NCI-H146 treated with DMSO at 0.1 percent for 48 hours (cell line): ENCODE measurements around the gene AMZ1.

ENCODE experiments used
- DNase-seq: peaks from one replicate; lab custom pipeline; 2025; ENCODE audit not compliant: unreplicated experiment; lab: John Stamatoyannopoulos, UW

The AMZ1 gene

DNA sequence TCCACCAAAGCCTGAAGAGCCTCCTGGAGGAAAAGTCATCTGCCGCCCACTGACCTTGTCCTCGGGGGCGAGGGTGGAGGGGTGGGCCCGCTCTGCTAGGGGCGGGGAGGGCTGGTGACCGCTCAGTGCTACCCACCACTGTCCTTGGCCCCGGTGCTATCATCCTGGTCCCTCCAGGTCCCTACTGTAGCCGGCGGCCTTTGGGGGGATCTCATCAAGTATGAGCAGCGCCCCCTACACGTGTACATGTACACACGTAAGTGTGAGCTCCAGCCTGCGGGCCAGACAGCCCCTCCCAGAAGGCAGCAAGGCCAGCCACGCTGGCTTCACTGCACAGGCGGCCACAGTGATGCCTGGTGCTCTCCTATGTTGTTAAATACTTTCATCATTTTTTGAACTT, 36.7 kb upstream of the AMZ1 start:
- DNase-seq = no peak

DNA sequence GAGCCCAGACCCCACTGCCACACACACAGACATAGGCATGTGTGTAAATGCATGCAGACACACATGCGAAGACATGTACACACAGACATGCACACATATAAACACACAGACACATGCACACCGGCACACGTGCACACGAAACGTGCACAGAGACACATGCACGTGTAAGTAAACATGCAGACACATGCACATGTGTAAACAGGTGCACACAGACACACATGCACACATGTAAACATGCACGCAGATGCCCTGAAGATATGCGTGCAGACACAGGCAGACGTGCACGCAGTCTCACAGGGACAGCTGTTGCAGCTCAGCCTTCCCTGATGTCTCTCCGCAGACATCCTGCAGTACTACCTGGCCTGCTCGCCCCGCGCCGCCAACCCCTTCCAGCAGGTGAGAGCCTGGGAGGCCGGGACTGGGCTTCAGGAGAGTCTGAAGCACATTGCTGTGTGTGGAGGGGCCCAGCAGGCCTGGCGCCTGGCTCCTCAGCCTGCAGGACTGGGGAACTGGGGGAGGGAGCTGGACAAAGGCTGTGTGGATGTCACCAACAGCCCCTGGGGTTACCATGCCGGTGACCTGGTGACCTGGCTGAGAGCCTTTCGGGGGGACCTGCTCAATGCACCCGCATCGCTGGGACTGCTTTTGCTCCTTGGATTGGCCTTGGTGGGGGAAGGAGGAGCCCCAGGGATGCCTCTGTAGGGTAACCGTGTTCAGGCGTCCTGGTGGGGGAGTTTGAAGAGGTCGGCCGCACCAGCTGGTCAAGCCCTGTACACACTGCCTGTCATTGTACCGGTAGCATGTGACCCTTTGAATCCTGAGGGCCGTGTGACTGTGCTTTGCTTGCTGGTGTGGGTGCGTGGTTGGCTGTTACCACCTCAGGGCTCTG, 35.9 kb upstream of the AMZ1 start:
- DNase-seq = no peak

GRCh38 chr7:2652736-2653060, 35.3 kb upstream of the AMZ1 start:
- no peak for DNase-seq

DNA sequence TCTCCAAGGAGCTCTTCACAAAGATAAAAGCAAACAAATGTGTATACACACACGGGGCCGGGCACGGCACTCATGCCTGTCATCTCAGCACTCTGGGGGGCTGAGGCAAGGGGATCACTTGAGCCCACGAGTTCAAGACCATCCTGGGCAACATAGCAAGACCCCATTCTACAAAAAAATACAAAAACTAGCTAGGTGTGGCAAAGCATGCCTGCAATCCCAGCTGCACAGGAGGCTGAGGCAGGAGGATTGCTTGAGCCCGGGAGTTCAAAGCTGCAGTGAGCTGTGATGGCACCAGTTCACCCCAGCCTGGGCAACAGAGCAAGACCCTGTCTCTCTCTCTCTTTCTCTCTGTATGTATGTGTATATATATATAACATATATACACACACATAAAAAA, 33.9 kb upstream of the AMZ1 start:
- no peak for DNase-seq

GRCh38 chr7:2655870-2656614, 32.0 kb upstream of the AMZ1 start:
- no peak for DNase-seq

- DNase-seq = no peak
These were observed 30.8 kb upstream of the AMZ1 start for GRCh38 chr7:2657208-2657607.

GRCh38 chr7:2657920-2658671, 29.9 kb upstream of the AMZ1 start:
- no peak for DNase-seq

- DNase-seq = no peak
These were observed 29.1 kb upstream of the AMZ1 start for GRCh38 chr7:2658941-2659340.

DNA sequence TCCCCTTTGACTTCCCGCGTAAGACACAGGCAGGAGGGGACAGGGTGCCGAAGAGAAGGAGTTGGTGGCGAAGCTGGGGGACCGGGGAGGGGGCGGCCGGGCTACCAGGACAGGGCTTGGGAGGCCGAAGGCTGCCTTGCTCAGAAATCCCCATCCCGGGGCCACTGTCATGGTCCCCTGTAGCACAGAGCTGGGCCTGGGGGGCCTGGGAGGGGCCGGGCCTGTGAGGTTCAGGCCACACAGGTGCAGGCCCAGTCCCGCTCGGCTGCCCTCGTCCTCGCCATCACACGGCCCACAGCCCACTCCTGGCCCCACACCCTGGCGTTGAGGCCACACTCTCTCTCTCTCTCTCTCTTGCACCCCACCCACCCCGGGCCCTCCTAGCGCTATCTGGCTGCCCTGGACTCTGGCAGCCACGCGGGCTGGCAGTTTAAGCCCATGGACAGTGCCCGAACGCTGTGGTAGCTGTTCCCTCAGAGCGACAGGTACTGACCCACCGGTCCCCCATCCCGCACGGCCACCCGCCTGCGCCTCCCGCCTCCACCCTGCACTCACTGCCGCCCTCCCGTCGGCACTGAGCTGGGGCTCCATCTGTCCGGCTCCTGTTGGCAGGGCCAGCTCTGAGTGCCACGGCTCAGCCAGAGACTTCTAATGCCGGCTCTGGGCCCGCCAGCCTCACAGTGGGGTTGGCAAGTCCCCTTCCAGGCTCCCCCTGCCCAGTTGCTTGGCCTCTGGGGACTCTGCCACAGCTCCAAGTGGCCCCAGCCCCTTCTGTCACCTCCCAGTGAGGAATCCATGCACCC, 28.2 kb upstream of the AMZ1 start:
- DNase-seq = no peak

- DNase-seq = no peak
These were observed 27.5 kb upstream of the AMZ1 start for GRCh38 chr7:2660359-2661095.

DNA sequence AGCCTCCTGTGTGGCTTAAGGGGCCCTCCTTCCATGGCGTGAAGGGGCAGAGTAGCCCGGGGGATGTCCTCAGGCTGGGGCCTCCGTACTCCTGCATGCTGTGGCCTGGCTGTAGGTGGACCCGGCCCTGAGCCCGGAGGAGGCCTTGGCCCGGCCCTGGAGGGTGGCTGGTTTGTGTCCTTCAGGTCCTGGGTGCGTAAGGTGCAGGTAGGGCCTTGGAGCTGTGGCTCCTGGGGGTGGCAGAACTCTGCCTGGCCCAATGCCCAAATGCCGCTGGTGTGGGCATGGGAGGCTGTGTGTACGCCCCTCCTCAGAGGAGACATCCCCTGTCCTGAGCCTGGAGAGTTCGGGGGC, 26.9 kb upstream of the AMZ1 start:
- DNase-seq = no peak

DNA sequence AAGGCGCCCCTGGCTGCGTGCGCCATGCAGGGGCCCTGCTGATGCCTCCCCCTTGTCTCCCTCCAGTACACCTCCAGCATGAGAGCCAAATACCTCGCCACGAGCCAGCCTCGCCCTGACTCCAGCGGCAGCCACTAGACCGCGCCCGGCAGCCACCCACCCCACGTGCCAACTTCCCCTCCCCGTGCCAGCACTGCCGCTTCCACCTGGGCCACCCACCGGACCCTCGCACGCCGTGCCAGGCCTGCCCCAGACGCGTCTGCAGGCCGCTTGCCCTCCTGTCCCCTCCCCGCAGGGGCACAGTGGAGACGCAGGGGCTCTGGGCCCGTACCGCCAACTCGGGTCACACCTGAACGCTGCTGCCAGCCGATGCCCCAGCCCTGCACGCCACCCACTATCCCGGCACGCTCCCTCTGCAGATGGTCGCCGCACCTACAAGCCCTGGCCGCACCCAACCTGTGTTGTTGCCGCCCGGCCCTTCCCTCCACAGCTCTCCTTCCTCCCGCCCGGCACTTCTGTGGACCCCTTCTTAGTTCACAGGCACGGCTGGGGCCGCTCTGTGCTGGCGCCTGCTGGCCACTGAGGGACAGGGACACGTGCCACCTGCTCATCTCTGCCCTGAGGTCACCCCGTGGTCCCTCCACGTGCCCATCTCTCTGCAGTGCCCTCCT, 26.3 kb upstream of the AMZ1 start:
- no peak for DNase-seq

DNA sequence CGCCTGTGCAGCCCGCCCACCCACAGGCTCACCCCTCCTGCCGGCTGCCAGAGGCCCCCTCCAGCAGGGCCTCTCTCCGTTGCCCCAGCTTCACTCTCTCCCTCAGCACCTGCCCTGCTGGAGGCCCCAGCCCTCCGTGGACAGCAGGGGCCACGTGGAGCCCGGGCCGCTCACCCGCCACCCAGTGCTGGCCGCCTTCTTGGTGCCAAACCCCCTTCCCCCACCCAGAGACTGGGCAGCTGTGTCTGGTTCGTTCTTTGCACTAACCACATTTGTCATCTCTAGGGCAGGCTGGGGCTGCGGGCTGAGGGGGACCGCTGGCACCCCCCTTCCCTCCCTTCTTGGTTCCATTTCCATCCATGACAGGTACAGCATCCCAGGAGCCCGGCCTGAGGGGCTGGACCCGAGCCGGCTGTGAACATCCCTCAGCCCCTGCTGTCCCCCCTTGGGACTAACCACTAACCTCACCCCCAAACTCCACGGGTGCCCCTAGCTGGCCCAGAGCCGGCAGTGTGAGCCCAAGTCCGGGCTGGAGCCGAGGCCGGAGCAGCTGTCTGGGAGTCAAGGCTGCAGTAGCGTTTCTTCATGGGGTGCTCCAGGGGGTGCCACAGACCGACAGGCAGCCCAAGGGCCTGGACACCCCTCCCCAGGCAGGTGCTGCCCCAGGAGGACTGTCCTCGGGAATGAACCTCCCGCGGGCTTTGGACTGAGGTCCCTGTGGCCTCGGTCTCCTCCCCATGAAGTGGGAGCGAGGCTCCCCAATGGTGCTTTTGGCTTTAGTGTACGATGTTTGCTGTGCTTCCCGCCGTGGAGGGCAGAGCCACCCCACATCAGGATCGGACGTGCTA, 25.5 kb upstream of the AMZ1 start:
- DNase-seq = no peak

- DNase-seq = no peak
These were observed 24.7 kb upstream of the AMZ1 start for GRCh38 chr7:2663121-2663886.

DNA sequence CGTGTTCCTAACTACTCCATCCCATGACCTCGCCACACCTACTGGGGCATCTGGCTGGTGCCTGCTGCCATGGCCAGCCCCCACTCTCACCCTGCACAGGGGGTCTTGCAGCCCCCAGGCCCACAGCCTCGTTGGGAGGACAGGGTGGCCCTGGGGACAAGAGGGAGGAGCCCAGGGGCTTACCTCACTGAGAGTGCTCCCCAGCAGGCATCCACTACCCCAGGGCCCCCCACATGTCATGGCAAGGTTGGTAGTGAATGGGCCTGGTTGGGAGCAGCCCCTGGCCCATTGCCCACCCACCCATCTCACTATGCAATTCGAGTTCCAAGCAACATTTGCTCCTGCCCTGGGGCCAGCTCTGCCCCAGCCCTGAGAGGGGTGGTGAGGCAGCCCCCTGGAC, 24.0 kb upstream of the AMZ1 start:
- no peak for DNase-seq

GRCh38 chr7:2665359-2665791, 22.6 kb upstream of the AMZ1 start:
- peak; percentile 19 for DNase-seq

- no peak for DNase-seq
These were observed 21.8 kb upstream of the AMZ1 start for GRCh38 chr7:2666155-2666554.

DNA sequence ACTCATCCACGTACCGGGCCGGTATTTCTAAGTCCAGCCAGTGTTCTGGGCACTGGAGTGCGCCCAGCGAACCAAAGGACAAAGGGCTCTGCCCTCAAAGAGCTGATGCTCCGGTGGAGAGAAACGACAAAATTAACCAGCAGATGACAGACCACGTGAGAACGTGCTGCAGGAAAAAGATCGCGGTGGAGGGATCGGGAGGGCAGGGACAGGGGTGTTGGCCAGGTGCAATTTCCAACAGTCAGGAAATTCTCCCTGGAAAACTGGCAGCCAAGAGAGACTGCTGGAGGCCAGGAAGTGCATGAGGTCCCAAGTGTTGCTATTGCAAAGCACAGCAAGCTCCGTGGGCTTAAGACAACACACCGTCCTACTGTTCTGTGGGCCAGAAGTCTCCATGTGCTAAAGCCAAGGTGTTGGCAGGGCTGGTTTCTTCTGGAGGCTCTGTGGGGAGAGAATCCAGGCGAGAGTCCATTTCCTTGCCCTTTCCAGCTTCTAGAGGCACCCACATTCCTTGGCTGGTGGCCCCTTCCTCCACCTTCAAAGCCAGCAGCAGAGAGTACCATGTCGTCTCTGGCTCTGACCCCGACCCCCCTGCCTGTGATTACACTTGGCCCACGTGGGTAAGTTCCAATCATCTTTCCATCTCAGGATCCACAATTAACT, 21.3 kb upstream of the AMZ1 start:
- DNase-seq = no peak
